GM12873 (cell line): ENCODE results near the gene ADGRF3.

Source experiments
- CTCF ChIP-seq: IDR thresholded peaks from 2 replicates; pipeline ENCODE4 v1.5.1; 2012; ENCODE audit warnings: low read depth, mild to moderate bottlenecking, moderate library complexity, low read length, control low read depth; ENCODE audit not compliant: insufficient read depth; ENCODE audit errors: missing control alignments

The ADGRF3 gene

GRCh38 chr2:26281226-26281625 is 65.4 kb downstream of the ADGRF3 start:
- no peak for TF ChIP-seq CTCF

- TF ChIP-seq CTCF, result no peak
These were observed 66.7 kb downstream of the ADGRF3 start for GRCh38 chr2:26279886-26280285.

GRCh38 chr2:26276484-26277227 is 69.9 kb downstream of the ADGRF3 start:
- no peak for TF ChIP-seq CTCF

GRCh38 chr2:26274058-26274613 is 72.5 kb downstream of the ADGRF3 start:
- no peak for TF ChIP-seq CTCF

- no peak for TF ChIP-seq CTCF
These were observed 73.1 kb downstream of the ADGRF3 start for GRCh38 chr2:26273501-26273900.

- no peak for TF ChIP-seq CTCF
These were observed 76.2 kb downstream of the ADGRF3 start for GRCh38 chr2:26270373-26270772.

GRCh38 chr2:26269571-26270158 is 76.9 kb downstream of the ADGRF3 start:
- TF ChIP-seq CTCF, result no peak
